Activated T-helper 1 cell treated with anti-CD3 and anti-CD28 coated beads, Interleukin-12 subunit alpha, Interleukin-12 subunit beta, Interleukin-2, Interleukin-4 antibody, amounts not matched to agents 30 ng/mL and 10 ng/mL and 1 ng/mL, durations not matched to agents 14 hours and 24 hours and 36 hours (primary cell): ENCODE data around the gene GAGE12F. TPM values are rescaled to one million over a fixed set of nuclear protein-coding genes. Genes with fewer than 3 reads are reported as not detected.

ENCODE experiments used
- total RNA-seq: library from RNA; stranded (reverse); gene quantifications from 2 replicates; pipeline ENCODE4 v1.2.3, GENCODE V29; 2022

The GAGE12F gene
- total RNA-seq, 1 donor from 2014 or later = not detected

Other genes starting within 250 kb of the GAGE12F start
- gene GAGE12J, start 238.8 kb upstream of the GAGE12F start, total RNA-seq = not detected in 2 replicates
- not detected in 2 replicates for gene GAGE13, start 229.3 kb upstream of the GAGE12F start, total RNA-seq
- not detected in 2 replicates for gene GAGE12C, start 28.7 kb upstream of the GAGE12F start, total RNA-seq
- gene GAGE12D, start 19.1 kb upstream of the GAGE12F start, total RNA-seq = not detected in 2 replicates
- not detected in 2 replicates for gene GAGE12E, start 9.6 kb upstream of the GAGE12F start, total RNA-seq
- gene GAGE12G, start 9.6 kb downstream of the GAGE12F start, total RNA-seq = not detected in 2 replicates
- not detected in 2 replicates for gene GAGE12H, start 19.1 kb downstream of the GAGE12F start, total RNA-seq
- not detected in 2 replicates for gene GAGE2A, start 28.7 kb downstream of the GAGE12F start, total RNA-seq
- gene GAGE1, start 38.2 kb downstream of the GAGE12F start, total RNA-seq = not detected in 2 replicates
- not detected in 2 replicates for gene PAGE1, start 135.1 kb downstream of the GAGE12F start, total RNA-seq